OCI-LY1 (cell line): ENCODE data around the gene FBRS.

Experiments
- H2AFZ ChIP-seq: fragments of 200-600 bp; sonication (generic), shearing (Covaris generic); 2 replicates; pipeline ENCODE4 v1.6.0; 2014; ENCODE audit warnings: antibody characterized with exemption, mild to moderate bottlenecking, low read length
- H3F3A ChIP-seq: fragments of 200-600 bp; sonication (generic), shearing (Covaris generic); 2 replicates; pipeline ENCODE4 v1.6.0; 2014; ENCODE audit warnings: mild to moderate bottlenecking, antibody characterized with exemption, low read length, moderate library complexity; ENCODE audit not compliant: insufficient read depth
- H3K27ac ChIP-seq: fragments of 200-600 bp; sonication (generic); 2 replicates; pipeline ENCODE4 v1.5.1; 2014; ENCODE audit warnings: low read length, mixed run types, mild to moderate bottlenecking, low read depth; ENCODE audit not compliant: poor library complexity, severe bottlenecking
- H3K27me3 ChIP-seq: fragments of 200-600 bp; sonication (generic); 2 replicates; pipeline ENCODE4 v1.6.0; 2014; ENCODE audit warnings: antibody characterized with exemption, mild to moderate bottlenecking, low read length, moderate library complexity; ENCODE audit not compliant: insufficient read depth
- H3K36me3 ChIP-seq: fragments of 200-600 bp; sonication (generic); 2 replicates; pipeline ENCODE4 v1.6.1; 2014; ENCODE audit warnings: mild to moderate bottlenecking, antibody characterized with exemption, low read length, moderate library complexity, mixed read lengths; ENCODE audit not compliant: insufficient read depth
- H3K4me1 ChIP-seq: fragments of 200-600 bp; sonication (generic); 2 replicates; pipeline ENCODE4 v1.5.1; 2014; ENCODE audit warnings: mild to moderate bottlenecking, low read length, moderate library complexity; ENCODE audit not compliant: insufficient read depth, severe bottlenecking
- H3K4me2 ChIP-seq: fragments of 200-600 bp; sonication (generic), shearing (Covaris generic); 2 replicates; pipeline ENCODE4 v1.6.1; 2014; ENCODE audit warnings: low read length
- H3K4me3 ChIP-seq: fragments of 200-600 bp; sonication (generic); 2 replicates; pipeline ENCODE4 v1.5.1; 2014; ENCODE audit warnings: low read length, low read depth, mild to moderate bottlenecking, mixed read lengths; ENCODE audit not compliant: poor library complexity, severe bottlenecking
- H3K79me2 ChIP-seq: fragments of 200-600 bp; shearing (Covaris generic); 2 replicates; pipeline ENCODE4 v1.6.1; 2016; ENCODE audit warnings: mixed run types, low read length, mixed read lengths; ENCODE audit not compliant: insufficient read depth
- H3K9ac ChIP-seq: fragments of 200-600 bp; sonication (generic), shearing (Covaris generic); 2 replicates; pipeline ENCODE4 v1.6.1; 2014; ENCODE audit warnings: mild to moderate bottlenecking, low read length, mixed read lengths
- H3K9me2 ChIP-seq: fragments of 200-600 bp; sonication (generic), shearing (Covaris generic); 2 replicates; pipeline ENCODE4 v1.6.1; 2014; ENCODE audit warnings: low read depth, mild to moderate bottlenecking, low read length, mixed read lengths
- H3K9me3 ChIP-seq: fragments of 200-600 bp; shearing (Covaris generic); 2 replicates; pipeline ENCODE4 v1.6.1; 2014; ENCODE audit warnings: low read length, mixed read lengths
- H4K20me1 ChIP-seq: fragments of 200-600 bp; sonication (generic), shearing (Covaris generic); 2 replicates; pipeline ENCODE4 v1.6.0; 2016; ENCODE audit warnings: mild to moderate bottlenecking, low read length; ENCODE audit not compliant: insufficient read depth
- EZH2 ChIP-seq: fragments of 200-600 bp; sonication (generic), shearing (Covaris generic); IDR thresholded peaks from 2 replicates; pipeline ENCODE4 v1.8.0; 2017; ENCODE audit warnings: borderline replicate concordance, mixed run types, mild to moderate bottlenecking, antibody characterized with exemption, low read length, moderate library complexity, mixed read lengths
- TF ChIP-seq, protein P1 (sequence below): fragments of 200-600 bp; sonication (generic), shearing (Covaris generic); IDR thresholded peaks from 2 replicates; pipeline ENCODE4 v1.5.1; 2017; ENCODE audit warnings: mild to moderate bottlenecking, antibody characterized with exemption, low read length, moderate library complexity, mixed read lengths

The FBRS gene

GRCh38 chr16:30663038-30663437 is 4.8 kb downstream of the FBRS start:
- peak overlapping the region; percentile 24 for H3K27ac ChIP-seq

DNA sequence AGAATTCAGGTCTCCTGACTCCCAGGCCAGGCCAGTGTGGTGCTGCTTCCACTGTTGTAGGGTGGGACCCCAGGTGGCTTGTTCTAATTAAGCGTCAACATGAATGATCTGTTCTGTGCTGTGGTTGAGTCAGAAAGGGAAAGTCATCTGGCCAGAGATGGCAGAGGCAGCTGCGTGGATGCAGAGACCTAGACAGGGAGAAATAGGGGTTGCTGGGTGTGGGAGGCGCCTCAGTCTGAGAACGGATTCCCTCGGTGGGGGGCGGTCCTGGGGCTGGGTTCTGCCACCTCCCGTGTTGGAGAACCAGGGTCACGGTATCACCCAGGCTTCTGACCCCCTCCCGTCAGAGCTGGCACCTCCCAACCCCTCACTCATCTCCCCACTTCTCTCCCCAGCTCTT is 5.6 kb downstream of the FBRS start:
- Histone ChIP-seq H2AFZ (no peak overlapping the region), H3K9me3 (no peaks in the 10 kb centered on the region), H3K4me3 (no peak overlapping the region), H3K9me2 (no peaks in the 10 kb centered on the region), H3K9ac (no peak overlapping the region), H3K36me3 (peaks cover 71% of the 10 kb centered on the region), H3K4me1 (peaks cover 32% of the 10 kb centered on the region), H4K20me1 (no peaks in the 10 kb centered on the region), H3K27me3 (no peaks in the 10 kb centered on the region), H3K4me2 (no peak overlapping the region), H3F3A (no peaks in the 10 kb centered on the region), H3K27ac (no peak overlapping the region), H3K79me2 (0 out of 2 replicates have a peak, but pooled peaks cover 3% of the 10 kb centered on the region)
- TF ChIP-seq, protein P1, sequence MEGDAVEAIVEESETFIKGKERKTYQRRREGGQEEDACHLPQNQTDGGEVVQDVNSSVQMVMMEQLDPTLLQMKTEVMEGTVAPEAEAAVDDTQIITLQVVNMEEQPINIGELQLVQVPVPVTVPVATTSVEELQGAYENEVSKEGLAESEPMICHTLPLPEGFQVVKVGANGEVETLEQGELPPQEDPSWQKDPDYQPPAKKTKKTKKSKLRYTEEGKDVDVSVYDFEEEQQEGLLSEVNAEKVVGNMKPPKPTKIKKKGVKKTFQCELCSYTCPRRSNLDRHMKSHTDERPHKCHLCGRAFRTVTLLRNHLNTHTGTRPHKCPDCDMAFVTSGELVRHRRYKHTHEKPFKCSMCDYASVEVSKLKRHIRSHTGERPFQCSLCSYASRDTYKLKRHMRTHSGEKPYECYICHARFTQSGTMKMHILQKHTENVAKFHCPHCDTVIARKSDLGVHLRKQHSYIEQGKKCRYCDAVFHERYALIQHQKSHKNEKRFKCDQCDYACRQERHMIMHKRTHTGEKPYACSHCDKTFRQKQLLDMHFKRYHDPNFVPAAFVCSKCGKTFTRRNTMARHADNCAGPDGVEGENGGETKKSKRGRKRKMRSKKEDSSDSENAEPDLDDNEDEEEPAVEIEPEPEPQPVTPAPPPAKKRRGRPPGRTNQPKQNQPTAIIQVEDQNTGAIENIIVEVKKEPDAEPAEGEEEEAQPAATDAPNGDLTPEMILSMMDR = no peak
- TF ChIP-seq EZH2 = no peak

More at GRCh38 chr16:30663038-30663437, 4.8 kb downstream of the FBRS start:
- Histone ChIP-seq H3K4me3 (no peak overlapping the region), H3K9me2 (no peaks in the 10 kb centered on the region), H3K9ac (no peak overlapping the region; the same call in 1 of the 2 replicates), H3K4me2 (no peak overlapping the region), H3K4me1 (peaks cover 32% of the 10 kb centered on the region), H4K20me1 (no peaks in the 10 kb centered on the region), H3F3A (no peaks in the 10 kb centered on the region), H3K79me2 (0 out of 2 replicates have a peak, but pooled peaks cover 3% of the 10 kb centered on the region), H3K27me3 (no peaks in the 10 kb centered on the region), H3K36me3 (peaks cover 65% of the 10 kb centered on the region), H3K9me3 (no peaks in the 10 kb centered on the region), H2AFZ (no peak overlapping the region)
- no peak for TF ChIP-seq EZH2
- TF ChIP-seq, protein P1 = no peak

DNA sequence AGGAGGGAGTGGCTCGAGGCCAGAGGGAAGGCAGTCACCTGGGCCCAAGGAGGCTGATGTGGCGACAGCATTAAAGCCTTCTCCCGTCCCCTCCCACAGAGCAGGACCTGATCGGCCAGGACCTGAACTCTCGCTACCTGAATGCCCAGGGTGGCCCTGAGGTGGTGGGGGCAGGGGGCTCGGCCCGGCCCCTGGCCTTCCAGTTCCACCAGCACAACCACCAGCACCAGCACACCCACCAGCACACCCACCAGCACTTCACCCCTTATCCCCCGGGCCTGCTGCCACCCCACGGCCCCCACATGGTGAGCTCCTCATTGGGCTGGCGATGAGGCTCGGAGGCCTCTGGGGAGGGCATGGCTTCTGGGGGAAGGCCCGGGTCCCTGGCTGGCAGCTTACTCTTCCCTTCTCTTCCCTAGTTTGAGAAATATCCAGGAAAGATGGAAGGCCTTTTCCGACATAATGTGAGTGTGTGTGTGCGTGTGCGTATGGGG is 6.4 kb downstream of the FBRS start:
- Histone ChIP-seq H3K4me3 (no peak overlapping the region), H3K4me2 (no peak overlapping the region), H3K27ac (no peak overlapping the region), H3K79me2 (0 out of 2 replicates have a peak, but pooled peaks cover 3% of the 10 kb centered on the region), H4K20me1 (no peaks in the 10 kb centered on the region), H3K9me2 (no peaks in the 10 kb centered on the region), H2AFZ (no peak overlapping the region), H3K9me3 (no peaks in the 10 kb centered on the region), H3K9ac (no peak overlapping the region), H3F3A (no peaks in the 10 kb centered on the region), H3K4me1 (peaks cover 32% of the 10 kb centered on the region), H3K36me3 (peaks cover 78% of the 10 kb centered on the region), H3K27me3 (no peaks in the 10 kb centered on the region)
- TF ChIP-seq, protein P1 = no peak
- no peak for TF ChIP-seq EZH2
